H9 (cell line): ENCODE data around the gene SETSIP. TPM values are rescaled to one million over a fixed set of nuclear protein-coding genes. Genes with fewer than 3 reads are reported as not detected.

Experiments used
- DNase-seq: peaks from one replicate; pipeline ENCODE4 v3.0.0-alpha.2; 2017
- H2AFZ ChIP-seq: one replicate; pipeline ENCODE4 v1.6.1; 2013; ENCODE audit warnings: mild to moderate bottlenecking, low read length, control low read depth, moderate library complexity
- H2AK5ac ChIP-seq: 2 replicates; pipeline ENCODE4 v1.6.1; 2013; ENCODE audit warnings: low read length, control low read depth, mixed read lengths; ENCODE audit not compliant: insufficient read length
- H2BK120ac ChIP-seq: one replicate; pipeline ENCODE4 v1.6.1; 2013; ENCODE audit warnings: low read depth, mild to moderate bottlenecking, low read length, control low read depth, inconsistent platforms; ENCODE audit not compliant: poor library complexity, severe bottlenecking
- H2BK12ac ChIP-seq: 2 replicates; pipeline ENCODE4 v1.6.1; 2013; ENCODE audit warnings: low read length, control low read depth, mixed read lengths, low read depth; ENCODE audit not compliant: insufficient read length
- H2BK15ac ChIP-seq: 2 replicates; pipeline ENCODE4 v1.6.1; 2013; ENCODE audit warnings: low read depth, low read length, control low read depth
- H2BK20ac ChIP-seq: one replicate; pipeline ENCODE4 v1.6.1; 2013; ENCODE audit warnings: low read depth, mild to moderate bottlenecking, low read length, control low read depth, inconsistent platforms; ENCODE audit not compliant: poor library complexity, severe bottlenecking
- H2BK5ac ChIP-seq: 2 replicates; pipeline ENCODE4 v1.6.1; 2013; ENCODE audit warnings: low read length, control low read depth, mixed read lengths; ENCODE audit not compliant: insufficient read length
- H3K14ac ChIP-seq: 2 replicates; pipeline ENCODE4 v1.6.1; 2013; ENCODE audit warnings: low read length, control low read depth; ENCODE audit not compliant: insufficient read depth
- H3K18ac ChIP-seq: 2 replicates; pipeline ENCODE4 v1.6.1; 2013; ENCODE audit warnings: low read depth, mild to moderate bottlenecking, mixed read lengths, low read length, control low read depth; ENCODE audit not compliant: insufficient read length
- H3K23ac ChIP-seq: 2 replicates; pipeline ENCODE4 v1.6.1; 2013; ENCODE audit warnings: low read length, control low read depth, mixed read lengths, low read depth; ENCODE audit not compliant: insufficient read length
- H3K23me2 ChIP-seq: 2 replicates; pipeline ENCODE4 v1.6.1; 2013; ENCODE audit warnings: low read depth, mild to moderate bottlenecking, mixed read lengths, low read length, control low read depth; ENCODE audit not compliant: insufficient read length, poor library complexity, severe bottlenecking
- H3K27ac ChIP-seq: 2 replicates; pipeline ENCODE4 v1.5.1; 2013; ENCODE audit warnings: low read length, control low read depth, mixed read lengths, low read depth; ENCODE audit not compliant: insufficient read length
- H3K27me3 ChIP-seq: 2 replicates; pipeline ENCODE4 v1.6.1; 2013; ENCODE audit warnings: low read length, control low read depth, inconsistent platforms; ENCODE audit not compliant: insufficient read depth
- H3K4ac ChIP-seq: 2 replicates; pipeline ENCODE4 v1.6.1; 2013; ENCODE audit warnings: low read depth, mild to moderate bottlenecking, control low read depth, inconsistent platforms, low read length, moderate library complexity
- H3K4me1 ChIP-seq: 2 replicates; pipeline ENCODE4 v1.6.1; 2013; ENCODE audit warnings: low read length, control low read depth, inconsistent platforms; ENCODE audit not compliant: insufficient read depth
- H3K4me2 ChIP-seq: 2 replicates; pipeline ENCODE4 v1.6.1; 2013; ENCODE audit warnings: low read length, control low read depth, mixed read lengths; ENCODE audit not compliant: insufficient read length, insufficient read depth
- H3K56ac ChIP-seq: 2 replicates; pipeline ENCODE4 v1.6.1; 2013; ENCODE audit warnings: low read depth, mild to moderate bottlenecking, mixed read lengths, low read length, control low read depth; ENCODE audit not compliant: insufficient read length
- H3K79me1 ChIP-seq: 2 replicates; pipeline ENCODE4 v1.6.1; 2013; ENCODE audit warnings: low read depth, mild to moderate bottlenecking, moderate library complexity, low read length, control low read depth, inconsistent platforms; ENCODE audit not compliant: insufficient read depth, poor library complexity, severe bottlenecking
- H3K79me2 ChIP-seq: 2 replicates; pipeline ENCODE4 v1.6.1; 2013; ENCODE audit warnings: low read length, control low read depth, inconsistent platforms; ENCODE audit not compliant: insufficient read depth
- H3K9ac ChIP-seq: 2 replicates; pipeline ENCODE4 v1.6.1; 2013; ENCODE audit warnings: low read length, control low read depth, mixed read lengths; ENCODE audit not compliant: insufficient read length; ENCODE audit errors: extremely low read depth
- H3K9me3 ChIP-seq: one replicate; pipeline ENCODE4 v1.6.1; 2013; ENCODE audit warnings: low read depth, low read length, inconsistent platforms; ENCODE audit not compliant: control insufficient read depth
- H3T11ph ChIP-seq: one replicate; pipeline ENCODE4 v1.6.1; 2013; ENCODE audit warnings: mild to moderate bottlenecking, low read length, control low read depth, inconsistent platforms
- H4K20me1 ChIP-seq: one replicate; pipeline ENCODE4 v1.6.1; 2013; ENCODE audit not compliant: control insufficient read depth, insufficient read length, insufficient read depth
- H4K5ac ChIP-seq: 2 replicates; pipeline ENCODE4 v1.6.1; 2013; ENCODE audit warnings: low read depth, mild to moderate bottlenecking, mixed read lengths, low read length, control low read depth; ENCODE audit not compliant: insufficient read length
- H4K8ac ChIP-seq: replicated peaks from 2 replicates; pipeline ENCODE4 v1.6.1; 2013; ENCODE audit warnings: low read length, control low read depth, mixed read lengths, low read depth; ENCODE audit not compliant: insufficient read length
- H4K91ac ChIP-seq: 2 replicates; pipeline ENCODE4 v1.6.1; 2013; ENCODE audit warnings: low read depth, mild to moderate bottlenecking, moderate library complexity, mixed read lengths, low read length, control low read depth; ENCODE audit not compliant: insufficient read length
- H3K27ac Mint-ChIP-seq, 3 experiments: 2 replicates in 2 of 3; 3 replicates in 1 of 3; pipeline ENCODE4 v1.8.0; 2020 to 2021; ENCODE audit warnings: mixed read lengths in 3 of 3, mild to moderate bottlenecking in 1 of 3, moderate library complexity in 1 of 3
- H3K27me3 Mint-ChIP-seq: 2 replicates; pipeline ENCODE4 v1.8.0; 2021; ENCODE audit warnings: low read depth, mild to moderate bottlenecking, moderate library complexity, mixed read lengths
- H3K36me3 Mint-ChIP-seq, 3 experiments: 2 replicates in 2 of 3; 3 replicates in 1 of 3; pipeline ENCODE4 v1.8.0; 2020 to 2021; ENCODE audit warnings: low read depth in 3 of 3, mixed read lengths in 3 of 3; ENCODE audit not compliant: insufficient read depth in 1 of 3
- H3K4me1 Mint-ChIP-seq, 2 experiments: 2 replicates each; pipeline ENCODE4 v1.8.0; 2020; ENCODE audit warnings: mixed read lengths in 2 of 2
- H3K4me3 Mint-ChIP-seq, 2 experiments: 2 replicates in 1 of 2; 3 replicates in 1 of 2; pipeline ENCODE4 v1.8.0; 2020 to 2021; ENCODE audit warnings: mild to moderate bottlenecking in 2 of 2, mixed read lengths in 2 of 2, moderate library complexity in 1 of 2
- H3K9me3 Mint-ChIP-seq, 2 experiments: 2 replicates in 1 of 2; 3 replicates in 1 of 2; pipeline ENCODE4 v1.8.0; 2020; ENCODE audit warnings: mild to moderate bottlenecking in 2 of 2, mixed read lengths in 2 of 2, moderate library complexity in 1 of 2
- CTCF ChIP-seq: fragments of 200-600 bp; sonication (generic); conservative IDR thresholded peaks from 3 replicates; pipeline ENCODE4 v1.8.0; 2021; ENCODE audit warnings: antibody characterized with exemption, mild to moderate bottlenecking
- WGBS: extraction: QIAGEN DNeasy Blood & Tissue Kit; methylation state at CpG from one replicate; pipeline ENCODE4 v1.1.7; 2013; ENCODE audit warnings: missing lambda C conversion rate, low lambda C conversion rate, mixed read lengths; ENCODE audit not compliant: insufficient read length; ENCODE audit errors: extremely low coverage; 5-methylcytosine and 5-hydroxymethylcytosine counted together
- total RNA-seq: library from RNA; stranded (reverse); gene quantifications from 2 replicates; pipeline ENCODE4 v1.2.1, GENCODE V29; 2021

Gene SETSIP
- total RNA-seq, 1 experiment from 2014 or later, result 0.35 TPM

GRCh38 chr1:92038695-92039346 is 36.4 kb downstream of the SETSIP start:
- no peak overlapping the region for H2BK120ac ChIP-seq
- H3K4me1 ChIP-seq, result no peaks in the 10 kb centered on the region
- H3K27me3 ChIP-seq, result no peaks in the 10 kb centered on the region
- H3T11ph ChIP-seq, result no peak overlapping the region
- H3K56ac ChIP-seq, result no peak overlapping the region
- no peak for TF ChIP-seq CTCF
- Mint-ChIP-seq H3K9me3 (no peaks in the 10 kb centered on the region), H3K27me3 (no peaks in the 10 kb centered on the region), H3K4me3 (no peak overlapping the region; a peak in 1 of 5 replicates), H3K4me1 (peaks cover 6 to 7% of the 10 kb centered on the region in 2 experiments), H3K27ac (no peak overlapping the region), H3K36me3 (no peaks in the 10 kb centered on the region)
- H4K5ac ChIP-seq, result no peak overlapping the region
- no peak overlapping the region for H4K8ac ChIP-seq
- no peak overlapping the region for H3K27ac ChIP-seq
- H3K23me2 ChIP-seq, result no peaks in the 10 kb centered on the region
- H2BK12ac ChIP-seq, result no peak overlapping the region
- H3K4ac ChIP-seq, result no peak overlapping the region
- H3K18ac ChIP-seq, result no peak overlapping the region
- H4K91ac ChIP-seq, result no peak overlapping the region
- no peak overlapping the region for H2BK5ac ChIP-seq
- no peaks in the 10 kb centered on the region for H3K79me2 ChIP-seq
- H2BK20ac ChIP-seq, result no peak overlapping the region
- H4K20me1 ChIP-seq, result no peaks in the 10 kb centered on the region
- no peak for DNase-seq
- no peak overlapping the region for H3K9ac ChIP-seq
- no peaks in the 10 kb centered on the region for H3K79me1 ChIP-seq
- no peak overlapping the region for H3K23ac ChIP-seq
- H2BK15ac ChIP-seq, result no peak overlapping the region
- H3K14ac ChIP-seq, result no peak overlapping the region
- WGBS, result no CpG with 5 or more reads among the region's 2 CpGs
- no peak overlapping the region for H3K4me2 ChIP-seq
- no peak overlapping the region for H2AFZ ChIP-seq
- no peaks in the 10 kb centered on the region for H3K9me3 ChIP-seq
- no peak overlapping the region for H2AK5ac ChIP-seq
